Liver (tissue), 9 donors: ENCODE measurements around the gene UNCX. TPM values are rescaled to one million over a fixed set of nuclear protein-coding genes. Genes with fewer than 3 reads are reported as not detected.

ENCODE experiments used
- DNase-seq: peaks from one replicate; pipeline ENCODE4 v3.0.0-alpha.2; 2017; ENCODE audit warnings: low spot score
- H3K27ac ChIP-seq, 2 donors: one replicate each; pipeline ENCODE4 v1.7.0; 2013; ENCODE audit warnings: inconsistent platforms in 2 of 2, low read length in 2 of 2, control low read depth in 1 of 2, low read depth in 1 of 2, mild to moderate bottlenecking in 1 of 2
- H3K27me3 ChIP-seq, 4 donors: one replicate each; pipeline versions ENCODE4 v1.6.1 to v1.7.0; 2013; ENCODE audit warnings: low read length in 3 of 4, inconsistent platforms in 1 of 4, mild to moderate bottlenecking in 1 of 4, moderate library complexity in 1 of 4; ENCODE audit not compliant: control insufficient read depth in 4 of 4, insufficient read depth in 4 of 4
- H3K36me3 ChIP-seq, 4 donors: one replicate each; pipeline versions ENCODE4 v1.6.1 to v1.7.0; 2013; ENCODE audit warnings: low read length in 3 of 4, mild to moderate bottlenecking in 3 of 4, low read depth in 1 of 4, moderate library complexity in 1 of 4; ENCODE audit not compliant: control insufficient read depth in 4 of 4, insufficient read depth in 3 of 4
- H3K4me1 ChIP-seq, 4 donors: one replicate each; pipeline versions ENCODE4 v1.6.1 to v1.7.0; 2013; ENCODE audit warnings: low read length in 3 of 4, mild to moderate bottlenecking in 3 of 4, moderate library complexity in 1 of 4; ENCODE audit not compliant: control insufficient read depth in 4 of 4, insufficient read depth in 4 of 4
- H3K4me3 ChIP-seq, 3 donors: one replicate each; pipeline versions ENCODE4 v1.6.1 to v1.7.0; 2013; ENCODE audit warnings: low read length in 3 of 3, control low read depth in 1 of 3, low read depth in 1 of 3, mild to moderate bottlenecking in 1 of 3
- H3K9ac ChIP-seq, 2 donors: one replicate each; pipeline ENCODE4 v1.7.0; 2013; ENCODE audit warnings: low read length in 2 of 2, mild to moderate bottlenecking in 2 of 2, moderate library complexity in 2 of 2, control low read depth in 1 of 2, low read depth in 1 of 2
- H3K9me3 ChIP-seq, 4 donors: one replicate each; pipeline versions ENCODE4 v1.6.1 to v1.7.0; 2013; ENCODE audit warnings: low read length in 3 of 4; ENCODE audit not compliant: control insufficient read depth in 4 of 4
- EGR1 ChIP-seq, 2 donors: IDR thresholded peaks; 2 replicates each; pipeline ENCODE4 v1.6.1; 2016 to 2018; ENCODE audit warnings: antibody characterized with exemption in 2 of 2, low read depth in 2 of 2
- FOXA1 ChIP-seq: IDR thresholded peaks from 2 replicates; pipeline ENCODE4 v1.6.1; 2016; ENCODE audit warnings: antibody characterized with exemption
- FOXA2 ChIP-seq: IDR thresholded peaks from 2 replicates; pipeline ENCODE4 v1.6.1; 2016; ENCODE audit warnings: antibody characterized with exemption
- GABPA ChIP-seq, 2 donors: IDR thresholded peaks in 1 of 2; conservative IDR thresholded peaks in 1 of 2; 2 replicates each; pipeline ENCODE4 v1.6.1; 2016; ENCODE audit warnings: antibody characterized with exemption in 2 of 2, mild to moderate bottlenecking in 1 of 2, moderate library complexity in 1 of 2
- HNF4G ChIP-seq: IDR thresholded peaks from 2 replicates; pipeline ENCODE4 v1.6.1; 2016; ENCODE audit warnings: antibody characterized with exemption
- JUND ChIP-seq, 2 donors: IDR thresholded peaks; 2 replicates each; pipeline ENCODE4 v1.6.1; 2016; ENCODE audit warnings: antibody characterized with exemption in 2 of 2
- MAX ChIP-seq: IDR thresholded peaks from 2 replicates; pipeline ENCODE4 v1.6.1; 2016; ENCODE audit warnings: antibody characterized with exemption
- RAD21 ChIP-seq, 2 donors: IDR thresholded peaks; 2 replicates each; pipeline ENCODE4 v1.6.1; 2016; ENCODE audit warnings: antibody characterized with exemption in 2 of 2, mild to moderate bottlenecking in 2 of 2
- RXRA ChIP-seq, 2 donors: IDR thresholded peaks; 2 replicates each; pipeline ENCODE4 v1.6.1; 2017 to 2018; ENCODE audit warnings: antibody characterized with exemption in 2 of 2, mild to moderate bottlenecking in 1 of 2
- SP1 ChIP-seq: IDR thresholded peaks from 2 replicates; pipeline ENCODE4 v1.6.1; 2018; ENCODE audit warnings: antibody characterized with exemption, mild to moderate bottlenecking
- TAF1 ChIP-seq: conservative IDR thresholded peaks from 2 replicates; pipeline ENCODE4 v1.6.1; 2016; ENCODE audit warnings: antibody characterized with exemption, mild to moderate bottlenecking
- YY1 ChIP-seq: IDR thresholded peaks from 2 replicates; pipeline ENCODE4 v1.6.1; 2016; ENCODE audit warnings: antibody characterized with exemption, mild to moderate bottlenecking
- WGBS: extraction: QIAGEN DNeasy Blood & Tissue Kit; methylation state at CpG from one replicate; pipeline ENCODE4 v1.1.7; 2013; 5-methylcytosine and 5-hydroxymethylcytosine counted together
- polyA plus RNA-seq, 2 donors: library from polyadenylated mRNA; stranded (reverse) in 1 of 2; unstranded in 1 of 2; fragments of 200-250 nt in 1 of 2; fragments of >200 nt in 1 of 2; fragmentation: Nextera tagmentation in 1 of 2; extraction: Ambion mirVana in 1 of 2; gene quantifications; one replicate each; pipeline versions ENCODE4 v1.2.1 to v1.2.3, GENCODE V29; 2013 to 2015
- total RNA-seq, 2 donors: library from RNA; depleted of rRNA; stranded (reverse); fragments of >200 nt; gene quantifications; one replicate each; pipeline ENCODE4 v1.2.3, GENCODE V29; 2014
- donor health status: healthy.
- donor health status: healthy.
- donor health status: healthy.
- donor health status: healthy.
- donor health status: healthy.

Gene UNCX
- total and polyA plus RNA-seq, 4 donors: not detected

- WGBS: 4% methylated on average over 66 of the region's 66 CpGs
- no peak overlapping the region for H3K9ac ChIP-seq
- no peak for DNase-seq
- peaks cover 0 to 5% (median 0%) of the 10 kb centered on the region in 4 donors for H3K9me3 ChIP-seq
- peaks cover 4 to 39% (median 17%) of the 10 kb centered on the region in 4 donors for H3K27me3 ChIP-seq
- TF ChIP-seq JUND (IDR thresholded peaks at IDR 0.05): no peak
- no peaks in the 10 kb centered on the region for H3K36me3 ChIP-seq
- peak overlapping the region in 1 of 3 donors; percentile 23 for H3K4me3 ChIP-seq
- peaks cover 3 to 23% (median 9%) of the 10 kb centered on the region in 4 donors for H3K4me1 ChIP-seq
- no peak overlapping the region for H3K27ac ChIP-seq
Observed at GRCh38 chr7:1235501-1236131, 2.9 kb downstream of the UNCX start.

- peaks cover 0 to 5% (median 0%) of the 10 kb centered on the region in 4 donors for H3K9me3 ChIP-seq
- no peaks in the 10 kb centered on the region for H3K36me3 ChIP-seq
- WGBS: 2% methylated on average over 87 of the region's 87 CpGs
- H3K9ac ChIP-seq: no peak overlapping the region
- peak overlapping the region in 1 of 3 donors; percentile 23 for H3K4me3 ChIP-seq
- DNase-seq: no peak
- H3K27me3 ChIP-seq: peaks cover 6 to 39% (median 19%) of the 10 kb centered on the region in 4 donors
- TF ChIP-seq RXRA (IDR thresholded peaks at IDR 0.05) (no peak), HNF4G (no peak), MAX (no peak), EGR1 (IDR thresholded peaks at IDR 0.05; ENCODE audit: low read depth in 2 of 2) (no peak), SP1 (no peak), TAF1 (no peak), YY1 (no peak)
- no peak overlapping the region for H3K27ac ChIP-seq
- peaks cover 3 to 23% (median 9%) of the 10 kb centered on the region in 4 donors for H3K4me1 ChIP-seq
Observed at GRCh38 chr7:1236132-1236661, 3.5 kb downstream of the UNCX start.

- Histone ChIP-seq H3K27me3 (peaks cover 6 to 41% (median 21%) of the 10 kb centered on the region in 4 donors), H3K4me3 (peak overlapping the region in 1 of 3 donors; percentile 23), H3K9me3 (peaks cover 0 to 5% (median 0%) of the 10 kb centered on the region in 4 donors), H3K27ac (no peak overlapping the region), H3K9ac (no peak overlapping the region), H3K36me3 (no peaks in the 10 kb centered on the region), H3K4me1 (peaks cover 3 to 25% (median 9%) of the 10 kb centered on the region in 4 donors)
- no peak for DNase-seq
- TF ChIP-seq FOXA2 (no peak), HNF4G (no peak), RAD21 (IDR thresholded peaks at IDR 0.05) (no peak), MAX (no peak), RXRA (IDR thresholded peaks at IDR 0.05) (no peak), YY1 (no peak), GABPA (IDR thresholded peaks at IDR 0.05 in 1 of 2, conservative IDR thresholded peaks at IDR 0.05 in 1 of 2) (no peak), FOXA1 (no peak), EGR1 (IDR thresholded peaks at IDR 0.05; ENCODE audit: low read depth in 2 of 2) (no peak)
- WGBS: 4% methylated on average over 83 of the region's 83 CpGs
Observed at GRCh38 chr7:1236831-1237701, 4.4 kb downstream of the UNCX start.
